GM10847 (cell line): ENCODE results near the gene ATP2B2.

Experiments used
- POLR2A ChIP-seq: IDR thresholded peaks from 2 replicates; pipeline ENCODE4 v1.6.1; 2011; ENCODE audit not compliant: insufficient read length; ENCODE audit errors: extremely low read depth

Gene ATP2B2

DNA sequence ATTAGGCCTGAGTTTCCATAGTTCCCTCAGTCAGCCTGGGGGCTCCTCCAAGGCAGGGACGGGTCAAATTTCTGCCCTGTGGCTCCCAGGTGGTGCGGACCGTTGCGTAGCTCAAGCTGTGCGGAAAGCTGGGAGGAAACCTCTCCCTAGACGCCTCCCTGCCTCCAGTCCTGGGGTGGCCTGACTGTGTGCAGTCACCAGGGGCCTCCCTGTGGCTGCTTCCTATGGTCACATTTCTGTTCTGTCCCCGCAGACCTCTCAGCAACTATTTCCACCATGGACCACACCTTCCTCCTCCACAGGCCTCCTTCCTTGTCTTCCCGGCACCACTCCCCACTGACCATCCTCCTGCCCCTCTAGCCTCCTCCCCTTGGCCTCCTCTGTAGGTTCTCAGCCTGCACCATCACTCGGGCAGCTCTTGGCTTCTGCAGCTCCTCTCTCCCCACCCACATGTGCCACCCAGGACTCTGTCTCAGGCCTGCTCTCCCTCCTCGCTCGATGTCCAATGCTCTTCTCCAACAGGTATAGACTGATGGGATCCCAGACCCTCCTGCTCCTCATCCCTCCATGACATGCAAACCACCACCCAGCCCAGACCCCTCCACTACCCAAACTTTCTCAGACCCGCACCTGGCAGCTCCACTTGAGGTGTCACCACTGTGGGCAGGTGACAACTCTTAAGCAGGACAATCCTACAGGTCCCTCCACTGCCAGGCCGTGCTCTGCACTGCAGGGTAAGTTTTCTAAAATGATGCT is 157.6 kb downstream of the ATP2B2 start:
- TF ChIP-seq POLR2A = no peak

DNA sequence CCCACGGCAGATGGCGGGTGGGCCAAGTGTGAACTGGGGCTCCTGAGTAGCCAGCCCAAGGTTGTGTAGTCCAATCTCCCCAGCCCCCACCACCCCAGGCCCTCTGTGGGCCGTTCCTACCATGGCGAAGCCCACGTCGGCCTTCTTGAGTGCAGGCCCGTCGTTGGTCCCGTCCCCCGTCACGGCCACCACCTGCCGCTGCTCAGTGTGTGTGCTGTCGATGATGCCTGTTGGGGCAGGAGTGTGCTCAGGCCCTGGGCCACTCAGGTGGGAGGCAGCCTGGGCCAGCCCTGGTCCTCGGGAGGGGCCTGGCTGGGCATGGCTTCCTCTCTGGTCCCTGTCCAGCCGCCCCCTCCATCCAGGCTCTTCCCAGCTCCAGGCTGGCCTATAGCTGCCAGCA is 159.5 kb downstream of the ATP2B2 start:
- no peak for TF ChIP-seq POLR2A

DNA sequence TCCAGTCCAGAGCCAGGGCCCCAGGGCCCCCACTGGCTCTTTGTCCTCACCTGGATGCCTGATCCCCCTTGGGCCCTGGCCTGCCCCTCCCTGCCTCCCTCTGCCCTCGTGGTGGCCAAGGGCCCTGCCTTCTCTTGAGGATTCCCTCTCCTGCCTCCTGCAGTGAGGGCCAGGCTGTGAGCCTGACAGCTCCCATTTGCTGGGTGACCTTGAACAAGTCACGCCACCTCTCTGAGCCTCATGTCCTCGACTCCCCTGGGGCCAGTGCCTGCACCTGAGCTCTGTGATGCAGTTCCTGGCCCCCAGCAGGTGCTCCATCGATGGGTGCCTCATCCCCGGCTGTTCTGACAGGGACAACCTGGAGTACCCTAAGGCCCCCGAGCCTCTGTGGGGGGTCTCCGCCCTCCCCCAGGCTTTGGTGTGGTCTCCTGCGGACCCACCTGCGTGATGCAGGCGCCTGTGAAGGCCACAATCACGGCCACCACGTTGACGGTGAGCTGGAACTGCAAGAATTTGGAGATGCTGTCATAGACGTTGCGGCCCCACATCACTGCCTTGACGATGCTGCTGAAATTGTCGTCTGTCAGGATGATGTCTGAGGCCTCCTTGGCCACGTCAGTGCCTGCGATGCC is 160.3 kb downstream of the ATP2B2 start:
- TF ChIP-seq POLR2A = no peak

DNA sequence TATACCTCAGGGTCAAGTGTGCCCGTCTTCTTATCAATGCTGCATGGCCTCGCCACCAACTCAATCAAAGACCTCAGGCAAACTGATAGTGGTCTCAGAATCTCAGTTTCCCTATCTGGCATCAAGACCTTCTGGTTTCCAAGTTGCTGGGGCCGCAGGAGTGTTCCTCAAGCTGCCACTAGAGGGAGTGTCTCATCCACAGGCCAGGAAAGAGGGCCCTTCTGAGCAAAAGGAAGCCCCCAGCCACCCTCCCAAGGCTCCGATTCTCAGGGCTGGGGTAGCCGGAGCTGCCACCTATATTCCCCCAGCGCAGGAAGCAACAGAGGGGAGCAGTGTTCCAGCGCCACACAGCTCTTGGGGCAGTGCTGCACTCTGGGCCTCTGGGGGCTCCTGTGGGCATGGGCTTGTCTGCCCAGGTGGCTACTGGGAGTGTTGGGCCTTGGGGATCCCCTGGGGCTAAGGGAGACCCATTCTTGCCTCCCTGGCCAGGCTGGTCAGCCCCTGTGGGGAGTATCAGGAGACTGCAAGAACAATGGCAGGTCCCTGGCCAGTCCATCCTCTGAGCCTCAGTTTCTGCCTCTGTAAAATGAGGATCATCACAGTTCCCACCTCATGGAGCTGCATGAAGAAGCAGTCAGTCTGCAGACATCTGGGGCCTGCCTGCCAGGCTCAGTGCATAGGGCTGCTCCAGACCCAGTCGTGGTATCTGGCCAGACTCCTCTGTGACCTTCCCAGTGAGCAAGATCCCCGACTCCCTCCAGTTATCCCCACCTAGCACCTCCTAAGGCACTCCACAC is 161.0 kb downstream of the ATP2B2 start:
- no peak for TF ChIP-seq POLR2A

DNA sequence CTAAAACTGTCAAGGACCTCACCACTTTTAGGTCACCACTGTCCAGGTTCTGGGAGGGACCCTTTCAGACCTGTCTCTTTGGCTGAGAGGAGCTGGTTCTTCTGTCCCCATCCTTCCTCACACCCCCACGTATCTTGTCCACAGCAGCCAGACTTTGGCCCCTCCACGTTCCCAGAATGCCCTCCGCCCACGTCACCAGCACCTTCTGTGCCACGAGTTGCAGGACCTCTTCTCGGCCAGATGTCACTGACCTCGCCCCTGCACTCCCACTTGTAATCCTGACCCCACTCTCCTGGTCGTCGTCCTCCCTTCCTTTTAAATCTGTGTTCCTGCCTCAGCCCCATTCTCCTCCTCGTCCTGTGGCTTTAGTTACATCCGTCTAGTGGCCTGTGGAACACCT is 161.9 kb downstream of the ATP2B2 start:
- TF ChIP-seq POLR2A = no peak

DNA sequence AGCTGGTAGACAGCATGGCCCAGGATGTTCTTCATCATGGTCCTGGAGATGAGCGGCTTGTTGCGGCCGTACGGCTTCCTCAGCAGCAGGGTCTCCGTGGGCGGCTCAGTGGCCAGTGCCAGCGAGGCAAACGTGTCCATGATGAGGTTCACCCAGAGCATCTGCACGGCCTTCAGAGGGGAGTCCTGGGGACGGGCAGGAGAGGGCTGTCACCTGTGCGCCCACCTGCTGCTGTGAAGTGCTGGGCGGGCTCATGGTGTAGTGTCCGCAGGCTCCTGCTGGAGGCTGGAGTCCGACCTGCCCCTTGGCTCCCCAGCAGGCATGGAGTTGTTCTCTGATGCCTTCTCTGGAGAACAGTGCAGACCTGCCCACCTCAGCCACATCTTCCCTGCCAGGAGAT is 162.6 kb downstream of the ATP2B2 start:
- no peak for TF ChIP-seq POLR2A

DNA sequence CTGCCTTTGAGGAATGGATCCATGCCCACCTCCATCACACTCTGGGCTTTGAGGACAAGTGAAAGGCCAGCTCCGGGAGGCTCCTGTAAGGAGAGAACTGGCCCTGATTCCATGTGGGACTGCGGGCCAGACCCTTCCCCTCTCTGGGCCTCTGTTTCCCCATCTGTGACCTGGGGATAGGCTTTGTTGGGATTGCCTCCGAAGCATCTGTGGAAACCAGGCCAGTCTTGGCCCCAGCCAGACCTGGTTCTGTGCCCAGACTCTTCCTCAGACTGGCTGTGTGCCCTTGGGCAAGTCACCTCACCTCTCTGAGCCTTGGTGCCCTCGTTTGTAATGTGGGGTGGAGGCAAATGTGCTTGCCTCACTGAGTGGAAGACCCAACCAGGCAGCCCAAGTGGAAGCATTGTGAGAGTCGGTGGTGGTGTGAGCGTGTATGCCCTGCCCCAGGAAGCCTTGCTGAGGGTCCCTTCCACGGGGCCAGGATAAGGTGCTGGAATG is 163.4 kb downstream of the ATP2B2 start:
- no peak for TF ChIP-seq POLR2A

DNA sequence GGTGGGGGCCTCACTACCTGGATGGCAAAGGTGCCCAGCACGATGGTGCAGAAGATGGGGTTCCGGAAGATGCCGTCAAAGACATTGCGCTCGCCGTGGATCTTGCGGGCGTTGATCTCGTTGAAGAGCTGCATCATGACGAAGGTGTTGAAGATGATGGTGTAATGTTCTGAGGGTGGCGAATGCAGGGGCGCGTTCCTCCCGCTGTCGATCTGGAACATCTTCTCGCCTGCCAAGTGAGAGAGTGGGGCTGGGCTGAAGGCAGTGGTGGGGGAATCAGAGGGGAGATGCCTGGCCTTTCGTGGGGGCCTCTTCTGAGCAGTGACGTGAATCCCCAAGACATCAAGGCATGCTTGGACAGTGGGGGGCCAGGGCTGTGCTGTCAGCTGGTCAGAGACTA is 164.9 kb downstream of the ATP2B2 start:
- no peak for TF ChIP-seq POLR2A

DNA sequence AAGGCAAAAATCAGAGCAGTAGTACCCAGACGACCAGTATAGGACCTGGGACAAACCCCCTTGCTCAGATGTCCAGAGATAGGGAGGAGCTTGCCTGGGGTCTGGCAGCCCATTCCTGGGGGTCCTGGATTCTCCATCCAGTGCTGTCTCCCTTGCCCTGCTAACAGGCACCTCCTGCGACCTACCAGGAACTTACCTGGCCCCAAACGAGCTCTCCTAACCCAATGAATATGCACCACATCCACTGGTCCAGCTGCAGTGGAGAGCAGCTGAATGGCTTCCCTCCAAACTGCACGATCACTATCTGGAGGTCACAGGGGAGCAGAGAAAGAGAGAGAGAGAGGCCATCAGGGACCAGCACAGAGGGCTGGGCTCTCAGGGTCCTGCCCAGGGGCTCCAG is 165.3 kb downstream of the ATP2B2 start:
- TF ChIP-seq POLR2A = no peak

DNA sequence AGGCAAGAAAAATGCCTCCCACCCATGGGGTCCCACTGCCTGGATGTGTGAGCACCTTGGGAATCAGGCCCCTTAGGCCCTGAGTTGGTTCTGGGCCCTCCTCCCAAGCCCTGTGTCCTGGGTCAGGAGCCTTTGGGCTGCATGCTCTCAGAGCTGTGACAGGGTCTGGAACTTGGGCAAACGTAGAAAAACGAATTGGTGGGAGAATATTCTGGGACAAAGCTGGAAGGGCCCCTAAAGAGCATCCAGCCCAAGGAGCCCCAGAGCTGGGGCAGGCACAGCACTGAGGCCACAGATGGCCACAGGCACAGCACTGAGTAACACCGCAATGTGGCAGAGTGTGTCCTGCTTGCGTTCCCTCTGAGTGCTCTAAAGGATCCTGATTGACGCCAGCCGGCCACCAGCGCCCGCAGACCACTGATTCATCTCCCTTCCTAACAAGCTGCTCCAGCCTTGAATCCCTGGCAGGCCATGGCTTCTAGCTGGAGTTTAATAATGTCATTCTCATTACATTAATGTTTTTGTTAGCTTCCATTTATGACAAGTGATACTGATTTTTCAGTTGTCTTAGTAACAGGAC is 165.9 kb downstream of the ATP2B2 start:
- no peak for TF ChIP-seq POLR2A

DNA sequence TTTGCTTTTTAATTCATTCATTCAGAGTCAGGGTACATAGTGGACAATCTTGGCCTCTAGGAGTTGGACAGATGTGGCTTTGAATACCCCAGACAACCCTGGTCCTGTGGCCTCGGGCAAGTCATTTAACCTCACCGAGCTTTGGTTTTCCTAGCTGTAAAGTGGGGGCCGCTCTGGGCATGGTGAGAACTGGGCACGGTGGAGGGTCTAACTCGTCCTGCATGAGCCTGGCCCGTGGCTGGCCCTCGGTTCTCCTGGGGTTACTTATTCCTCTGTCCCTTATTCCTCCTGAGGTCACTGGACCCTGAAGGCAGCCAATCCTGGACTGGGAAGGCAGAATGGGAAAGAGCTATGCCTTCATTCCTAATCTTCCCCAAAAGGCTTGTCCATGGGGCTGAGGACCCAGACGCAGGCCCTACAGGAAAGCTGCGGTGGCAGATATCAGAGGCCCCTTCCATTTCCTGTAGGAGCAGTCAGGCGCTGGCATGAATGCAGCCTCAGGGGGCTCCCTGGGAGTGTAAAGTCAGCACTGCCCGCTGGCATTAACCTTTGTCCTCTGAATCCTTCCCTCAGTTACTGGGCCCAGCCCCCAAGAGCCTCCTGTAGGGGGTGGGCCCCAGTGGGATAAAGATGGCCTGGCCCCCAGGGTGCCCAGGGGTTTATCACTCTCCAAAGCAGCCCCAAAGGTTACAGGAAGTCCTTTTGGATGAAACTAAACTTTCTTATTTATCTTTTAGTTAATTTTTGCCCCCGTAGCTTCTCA is 166.6 kb downstream of the ATP2B2 start:
- TF ChIP-seq POLR2A = no peak

DNA sequence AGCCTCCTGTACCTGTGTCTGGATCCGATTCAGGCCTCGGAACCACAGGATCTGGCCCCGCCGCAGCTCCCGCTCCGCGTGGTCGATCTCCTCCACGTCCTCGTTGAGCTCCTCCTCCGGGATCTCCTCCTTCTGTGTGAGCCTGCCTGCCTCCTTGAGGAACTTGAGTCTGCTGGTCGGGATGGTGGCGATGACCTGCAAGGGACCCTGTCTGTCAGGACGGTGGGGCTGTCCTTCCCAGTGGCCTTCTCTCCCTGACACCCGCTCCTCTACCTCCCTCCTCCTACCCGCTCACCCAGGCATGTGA is 167.3 kb downstream of the ATP2B2 start:
- no peak for TF ChIP-seq POLR2A

DNA sequence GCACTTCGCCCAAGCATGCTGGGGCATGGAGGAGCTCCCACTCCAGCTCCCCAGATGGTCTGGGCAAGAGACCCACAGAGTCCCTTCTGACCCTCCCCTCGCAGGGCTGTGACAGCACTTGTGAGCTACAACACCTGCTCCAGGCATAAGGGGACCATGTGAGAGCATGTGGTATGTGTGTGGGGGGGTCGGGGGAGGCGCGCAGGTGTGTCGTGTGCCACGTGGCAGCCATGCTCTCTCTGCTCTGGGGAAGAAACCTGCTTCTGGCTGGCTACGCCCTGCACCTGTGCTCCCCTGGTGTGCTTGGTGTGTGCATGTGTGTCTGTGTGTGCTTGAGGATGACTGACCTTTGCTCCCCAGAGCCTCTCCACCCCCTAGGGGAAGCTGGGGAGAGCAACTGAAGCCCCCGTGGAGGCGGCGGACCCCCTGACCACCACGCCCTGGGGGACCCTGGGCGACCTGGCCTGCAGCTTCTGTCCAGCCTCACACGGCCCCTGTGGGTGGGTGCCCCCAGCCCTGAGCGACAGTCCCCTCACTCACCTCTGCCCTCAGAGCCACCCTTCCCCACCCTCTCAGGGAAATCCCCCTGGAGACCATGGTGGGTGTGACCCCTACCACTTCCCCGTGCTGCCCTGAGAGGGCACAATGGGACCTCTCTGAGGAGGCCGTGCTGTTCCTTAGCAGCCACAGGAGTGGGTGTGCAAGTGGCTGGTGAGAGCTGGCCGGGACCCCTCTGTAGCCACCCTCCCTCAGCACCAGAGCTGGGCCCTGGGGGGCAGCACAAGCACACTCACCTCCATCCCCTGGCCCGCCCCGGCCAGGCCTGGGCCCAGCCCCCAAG is 167.8 kb downstream of the ATP2B2 start:
- no peak for TF ChIP-seq POLR2A

DNA sequence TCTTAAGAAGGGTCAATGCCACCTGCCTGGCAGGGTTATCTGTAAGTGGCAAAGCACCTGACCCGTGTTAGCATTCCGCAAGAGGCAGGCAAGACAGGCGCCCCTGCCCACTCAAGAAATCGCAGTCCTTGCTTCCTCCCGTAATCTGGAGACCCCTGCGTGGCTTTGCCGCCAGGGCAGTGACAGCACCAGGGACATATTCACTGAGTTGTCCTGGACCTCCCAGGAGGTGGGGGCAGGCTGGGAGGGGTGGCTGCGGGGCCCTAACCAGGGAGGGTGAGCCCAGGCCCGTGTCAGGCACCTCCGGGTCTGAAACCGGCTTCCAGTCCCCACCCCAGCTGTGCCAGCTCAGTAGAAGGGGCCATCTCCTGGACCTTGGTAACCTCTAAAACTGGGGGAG is 168.6 kb downstream of the ATP2B2 start:
- no peak for TF ChIP-seq POLR2A
